ENCODE results near the gene STX19. TPM values are rescaled to one million over a fixed set of nuclear protein-coding genes. Genes with fewer than 3 reads are reported as not detected.
"Not testable (repeated sequence)": the region's sequence is repeated elsewhere in the genome, so short reads cannot be mapped to it uniquely, and the experiment has no call there.

The STX19 gene
- total RNA-seq, 1 experiment from 2014 or later: not detected

GRCh38 chr3:93988764-93989163 is 39.6 kb downstream of the STX19 start:
- in situ Hi-C loops (cut with HindIII; ENCODE audit: low pct_unique_long_range_greater_than_20kb, low sequenced_read_pairs): no loop called here
- DNase-seq (ENCODE audit: low read depth): no peak

DNA sequence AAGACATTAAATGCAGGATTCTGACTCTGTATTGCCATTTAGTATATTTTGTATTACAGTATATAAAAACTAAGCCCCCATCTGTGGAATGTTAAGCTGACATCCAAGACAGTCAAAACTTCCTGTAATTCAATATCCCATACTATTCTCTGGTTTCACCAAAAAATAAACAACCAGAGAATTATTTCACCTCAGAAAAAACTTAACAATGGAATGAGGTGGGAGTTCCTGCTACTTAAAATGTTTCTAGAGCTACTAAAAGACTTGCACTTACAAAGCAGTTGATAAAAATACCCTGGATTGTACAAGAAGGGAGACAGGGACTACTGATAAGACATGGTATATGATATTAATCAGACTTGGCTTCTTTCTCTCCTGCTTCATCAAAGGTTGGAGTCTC is 40.1 kb downstream of the STX19 start:
- DNase-seq (ENCODE audit: low read depth): no peak
- in situ Hi-C loops (cut with HindIII; ENCODE audit: low pct_unique_long_range_greater_than_20kb, low sequenced_read_pairs): no loop called here

DNA sequence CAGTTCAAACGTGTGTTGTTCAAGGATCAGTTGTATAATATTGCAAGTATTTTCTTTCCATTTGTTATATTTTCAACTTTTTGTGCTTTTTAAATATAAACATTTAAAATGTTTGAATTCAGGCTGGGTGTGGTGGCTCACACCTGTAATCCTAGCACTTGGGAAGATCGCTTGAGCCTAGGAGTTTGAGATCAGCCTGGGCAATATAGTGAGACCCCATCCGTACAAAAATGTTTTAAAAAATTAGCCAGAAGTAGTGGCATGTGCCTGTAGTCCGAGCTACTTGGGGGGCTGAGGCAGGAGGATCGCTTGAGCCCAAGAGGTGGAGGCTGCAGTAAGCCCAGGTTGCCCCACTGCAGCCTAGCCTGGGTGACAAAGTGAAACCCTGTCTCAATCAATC is 43.8 kb downstream of the STX19 start:
- no peak for DNase-seq (ENCODE audit: low read depth)
- in situ Hi-C loops (cut with HindIII; ENCODE audit: low pct_unique_long_range_greater_than_20kb, low sequenced_read_pairs): no loop called here

DNA sequence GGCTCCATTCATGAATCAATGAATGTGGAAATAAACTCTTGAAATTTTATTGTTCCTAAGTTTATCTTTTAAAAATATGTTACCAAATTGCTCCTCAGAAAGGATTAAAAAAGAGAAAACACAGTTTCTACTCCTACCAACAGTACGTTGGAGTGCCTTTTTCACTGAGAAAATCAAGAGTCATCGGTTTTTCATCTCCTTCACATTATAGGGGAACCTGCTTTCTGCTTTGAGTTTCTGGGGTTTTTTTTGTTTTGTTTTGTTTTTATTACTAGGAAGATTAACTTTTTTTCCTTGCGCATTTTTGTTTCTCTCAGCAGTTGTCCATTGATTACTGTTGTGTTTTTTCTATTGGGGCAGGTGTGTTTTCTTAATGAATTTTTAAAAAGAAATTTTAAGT is 45.0 kb downstream of the STX19 start:
- no peak for DNase-seq (ENCODE audit: low read depth)
- in situ Hi-C loops (cut with HindIII; ENCODE audit: low pct_unique_long_range_greater_than_20kb, low sequenced_read_pairs): no loop called here

DNA sequence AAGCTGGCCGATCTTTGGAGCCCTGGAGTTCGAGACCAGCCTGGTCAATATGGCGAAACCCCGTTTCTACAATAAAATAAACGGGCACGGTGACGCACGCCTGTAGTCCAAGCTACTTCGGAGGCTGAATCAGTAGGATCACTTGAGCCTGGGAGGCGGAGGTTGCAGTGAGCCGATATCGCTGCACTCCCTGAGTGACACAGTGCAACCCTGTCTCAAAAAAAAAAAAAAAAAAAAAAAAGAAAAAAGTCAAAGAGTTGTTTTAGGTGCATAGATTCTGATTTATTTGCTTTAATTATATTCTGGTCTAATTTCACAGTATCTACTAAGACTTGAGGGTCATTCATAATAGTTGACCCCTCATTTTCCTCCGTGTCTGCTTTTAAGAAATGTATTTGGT is 46.7 kb downstream of the STX19 start:
- in situ Hi-C loops (cut with HindIII; ENCODE audit: low pct_unique_long_range_greater_than_20kb, low sequenced_read_pairs): no loop called here
- DNase-seq (ENCODE audit: low read depth): no peak

GRCh38 chr3:93979850-93980676 is 48.3 kb downstream of the STX19 start, which contains the start of gene ARL13B:
ARL13B (plus strand) TSS chr3:93980155; CDS start chr3:93980424, 269 bp downstream.
- in situ Hi-C loops (cut with HindIII; ENCODE audit: low pct_unique_long_range_greater_than_20kb, low sequenced_read_pairs): no loop called here
- DNase-seq (ENCODE audit: low read depth): peak; percentile 96

- in situ Hi-C loops (cut with HindIII; ENCODE audit: low pct_unique_long_range_greater_than_20kb, low sequenced_read_pairs): no loop called here
- DNase-seq (ENCODE audit: low read depth): peak; percentile 56
Observed at GRCh38 chr3:93973131-93974126, 55.0 kb downstream of the STX19 start, which contains the start of gene PROS1. PROS1 (minus strand) TSS chr3:93973896; CDS start chr3:93973749, 147 bp downstream.

DNA sequence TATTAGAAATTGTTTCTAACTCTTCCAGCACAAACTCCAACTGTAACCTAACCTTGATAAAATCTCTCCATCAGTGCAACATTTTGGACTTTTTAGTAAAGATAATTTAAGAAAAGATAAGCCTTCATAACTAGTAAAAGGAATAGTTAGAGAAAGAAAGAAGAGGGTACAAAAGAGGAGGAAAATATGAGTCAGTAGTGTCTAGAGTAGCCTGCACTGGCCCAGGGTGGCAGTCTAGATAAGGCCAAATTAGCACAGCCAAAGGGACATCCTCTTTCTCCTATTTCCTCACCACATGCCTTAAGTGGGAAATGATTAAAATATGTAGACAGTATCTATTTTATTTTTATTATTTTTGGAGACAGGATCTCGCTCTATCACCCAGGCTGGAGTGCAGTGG is 58.4 kb downstream of the STX19 start:
- DNase-seq (ENCODE audit: low read depth): no peak
- in situ Hi-C loops (cut with HindIII; ENCODE audit: low pct_unique_long_range_greater_than_20kb, low sequenced_read_pairs): no loop called here

GRCh38 chr3:93969443-93969842 is 59.0 kb downstream of the STX19 start:
- in situ Hi-C loops (cut with HindIII; ENCODE audit: low pct_unique_long_range_greater_than_20kb, low sequenced_read_pairs): no loop called here
- DNase-seq (ENCODE audit: low read depth): no peak

DNA sequence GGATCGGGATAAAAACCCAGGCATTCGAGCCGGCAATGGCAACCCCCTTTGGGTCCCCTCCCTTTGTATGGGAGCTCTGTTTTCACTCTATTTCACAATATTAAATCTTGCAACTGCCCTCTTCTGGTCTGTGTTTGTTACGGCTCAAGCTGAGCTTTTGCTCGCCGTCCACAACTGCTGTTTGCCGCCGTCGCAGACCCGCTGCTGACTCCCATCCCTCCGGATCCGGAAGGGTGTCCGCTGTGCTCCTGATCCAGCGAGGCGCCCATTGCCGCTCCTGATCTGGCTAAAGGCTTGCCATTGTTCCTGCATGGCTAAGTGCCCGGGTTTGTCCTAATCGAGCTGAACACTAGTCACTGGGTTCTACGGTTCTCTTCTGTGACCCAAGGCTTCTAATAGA is 63.3 kb downstream of the STX19 start:
- DNase-seq (ENCODE audit: low read depth); in situ Hi-C loops (cut with HindIII; ENCODE audit: low pct_unique_long_range_greater_than_20kb, low sequenced_read_pairs): not testable (repeated sequence)

Other genes starting within 250 kb of the STX19 start
- gene PROS1, start 54.7 kb downstream of the STX19 start, total RNA-seq (2014; rRNA removed; shearing (Covaris generic); ENCODE audit: low replicate concordance): 2.7 and 4.3 TPM in 2 replicates
- gene ARL13B, start 48.4 kb downstream of the STX19 start, total RNA-seq (2014; rRNA removed; shearing (Covaris generic); ENCODE audit: low replicate concordance): 2.5 and 2.9 TPM in 2 replicates
- 1.4 and 9.2 TPM in 2 replicates for gene DHFR2, start 34.3 kb upstream of the STX19 start, total RNA-seq (2014; rRNA removed; shearing (Covaris generic); ENCODE audit: low replicate concordance)
- 8.9 and 10.6 TPM in 2 replicates for gene NSUN3, start 34.5 kb upstream of the STX19 start, total RNA-seq (2014; rRNA removed; shearing (Covaris generic); ENCODE audit: low replicate concordance)

All from Caki2 (cell line).